Activated CD4-positive, alpha-beta T cell treated with anti-CD3 and anti-CD28 coated beads, Interleukin-2, amount 50 U/mL, for 24 hours (primary cell): Measurements from ENCODE around the gene KHK.
"Not testable (repeated sequence)": the region's sequence is repeated elsewhere in the genome, so short reads cannot be mapped to it uniquely, and the experiment has no call there.

ENCODE experiments used
- DNase-seq, 2 donors: peaks; one replicate each; pipeline ENCODE4 v3.0.0-alpha.2; 2020; ENCODE audit warnings: low read depth in 1 of 2, low spot score in 1 of 2

The KHK gene

GRCh38 chr2:27059141-27059820 lies 27.3 kb upstream of the KHK start:
- DNase-seq = no peak

DNA sequence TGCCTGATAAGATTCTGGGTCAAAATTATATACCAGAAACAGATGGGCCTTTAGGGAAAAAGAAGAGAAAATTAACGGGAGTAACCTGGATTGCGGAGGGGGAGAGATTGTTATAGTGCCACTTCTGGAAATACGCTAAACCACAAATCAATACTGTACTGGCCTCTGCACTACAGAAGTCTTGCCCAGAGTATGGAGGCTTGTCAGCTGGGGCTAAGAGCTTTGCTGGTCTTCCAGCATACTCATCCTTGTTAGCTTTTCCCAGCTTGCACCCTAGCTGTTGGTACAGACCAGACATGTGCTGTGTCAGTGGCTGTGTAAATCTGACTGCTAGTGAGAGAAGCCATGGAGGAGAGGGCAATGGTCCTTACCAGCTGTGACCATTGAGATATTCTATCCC lies 26.2 kb upstream of the KHK start:
- DNase-seq = no peak

- no peak for DNase-seq
These were observed 21.4 kb upstream of the KHK start for GRCh38 chr2:27065128-27065527.

GRCh38 chr2:27067385-27067784 lies 19.2 kb upstream of the KHK start:
- DNase-seq = no peak

DNA sequence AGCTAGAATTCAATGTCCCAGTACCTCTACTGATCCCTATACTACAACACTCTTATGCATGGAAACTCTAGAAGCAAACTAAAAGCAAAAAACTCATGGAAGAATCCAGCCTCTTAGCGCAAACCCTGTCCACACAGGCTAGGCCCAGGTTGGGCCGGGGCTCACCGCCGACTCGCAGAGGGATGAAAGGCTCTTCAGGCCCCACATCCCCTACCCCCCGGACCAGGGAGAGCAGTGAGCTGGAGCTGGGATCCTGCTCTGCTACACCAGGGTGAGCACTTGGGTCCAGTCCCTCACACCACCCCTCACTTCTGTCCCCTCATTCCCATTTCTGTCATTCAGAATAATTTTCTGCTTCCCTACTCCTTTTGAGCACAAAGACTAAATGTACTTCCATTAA lies 17.1 kb upstream of the KHK start:
- no peak for DNase-seq

DNA sequence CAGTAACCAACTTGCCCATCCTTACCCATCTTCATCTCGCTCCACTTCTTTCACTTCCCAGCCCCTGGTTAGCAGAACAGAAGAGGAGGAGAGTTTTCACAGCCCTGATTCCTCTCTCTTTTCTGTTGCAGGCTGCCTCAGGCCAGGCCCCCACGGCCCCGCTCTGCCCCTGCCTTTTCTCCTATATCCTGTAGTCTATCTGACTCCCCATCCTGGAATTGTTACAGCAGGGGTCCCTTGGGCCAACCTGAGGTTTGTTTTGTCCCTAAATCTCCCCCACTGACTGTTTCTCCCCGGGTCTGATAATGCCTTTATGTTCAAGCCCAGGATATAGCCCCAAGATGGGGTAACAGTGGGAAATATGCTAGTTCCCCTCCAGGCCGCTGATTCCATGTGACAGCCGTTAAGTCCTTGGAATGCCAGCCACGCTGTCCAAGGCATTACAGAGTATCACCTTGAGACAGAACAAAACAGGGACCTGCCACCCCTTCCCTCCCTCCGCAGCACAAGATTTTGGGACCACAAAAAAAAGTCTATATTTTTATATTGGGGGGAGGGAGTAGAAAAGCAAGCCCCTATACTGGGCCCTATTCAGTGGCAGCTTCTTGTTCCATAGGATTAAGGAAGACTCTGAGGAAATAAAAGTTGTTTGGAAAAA lies 16.5 kb upstream of the KHK start:
- no peak for DNase-seq

GRCh38 chr2:27070653-27071276 lies 15.8 kb upstream of the KHK start:
- DNase-seq = no peak

- DNase-seq = peak; percentile 80 to 81
These were observed 15.1 kb upstream of the KHK start, which contains the start of gene OST4 for GRCh38 chr2:27071277-27071989. TSS of gene OST4 (minus strand) at chr2:27071654.

DNA sequence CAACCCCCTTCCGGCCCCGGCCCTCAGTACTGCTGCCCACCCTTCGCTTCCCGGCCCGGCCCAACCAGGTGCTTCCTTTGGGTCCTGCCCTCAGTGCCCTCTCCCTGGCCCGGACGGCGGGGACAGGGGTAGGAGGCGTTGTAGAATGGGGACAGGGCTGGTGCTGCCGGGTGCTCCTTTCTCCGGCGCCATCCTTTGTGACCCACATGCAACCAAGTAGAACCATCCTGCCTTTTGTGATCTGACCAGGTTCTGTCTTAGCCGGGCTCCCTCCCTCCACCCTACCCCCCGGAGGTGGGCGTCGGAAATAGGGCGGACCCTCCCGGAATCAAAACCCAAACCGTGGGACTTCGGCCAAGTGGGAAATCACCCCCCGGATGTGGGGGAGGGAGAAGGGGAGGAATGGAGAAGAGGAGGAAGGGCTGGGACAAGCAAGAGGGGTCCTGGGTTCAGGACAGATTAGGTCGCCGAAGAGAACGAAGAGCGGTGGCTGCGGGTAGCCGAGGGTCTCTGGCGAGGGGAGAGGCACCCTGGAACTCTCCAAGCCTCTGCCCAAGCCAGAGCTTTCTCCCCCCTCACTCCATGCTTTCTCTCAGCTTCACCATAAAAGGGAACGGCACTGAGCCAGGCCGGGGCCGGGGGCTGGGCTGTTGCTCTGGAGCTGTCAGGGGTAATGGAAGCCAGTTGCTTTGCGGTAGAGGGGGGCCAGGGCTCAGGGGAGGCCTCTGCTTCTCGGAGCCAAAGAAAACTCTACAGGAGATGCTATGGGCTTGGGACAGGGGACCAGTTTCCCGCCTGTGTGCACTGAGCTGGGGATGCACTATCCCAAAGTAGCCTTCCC lies 14.4 kb upstream of the KHK start:
- no peak for DNase-seq

GRCh38 chr2:27072920-27073319 lies 13.7 kb upstream of the KHK start:
- DNase-seq = no peak

DNA sequence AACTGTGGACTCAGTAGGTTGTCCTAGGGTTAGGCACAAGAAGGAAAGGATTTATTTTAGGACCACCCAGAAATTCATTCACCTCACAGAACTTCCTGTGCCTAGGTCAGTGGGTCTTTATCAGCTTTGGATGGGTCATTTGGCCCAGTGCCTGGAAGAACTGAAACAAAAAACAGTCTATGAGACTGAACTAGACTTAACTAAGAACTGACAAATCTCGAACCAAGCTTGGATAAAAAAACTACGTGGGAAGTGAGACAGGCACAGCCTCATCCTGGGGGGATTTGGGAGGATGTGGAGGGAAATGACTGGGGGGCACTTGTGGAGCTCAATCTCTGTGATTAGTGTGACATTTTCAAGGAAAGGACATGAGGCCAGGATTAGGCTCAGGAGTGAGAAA lies 12.8 kb upstream of the KHK start:
- DNase-seq = no peak

DNA sequence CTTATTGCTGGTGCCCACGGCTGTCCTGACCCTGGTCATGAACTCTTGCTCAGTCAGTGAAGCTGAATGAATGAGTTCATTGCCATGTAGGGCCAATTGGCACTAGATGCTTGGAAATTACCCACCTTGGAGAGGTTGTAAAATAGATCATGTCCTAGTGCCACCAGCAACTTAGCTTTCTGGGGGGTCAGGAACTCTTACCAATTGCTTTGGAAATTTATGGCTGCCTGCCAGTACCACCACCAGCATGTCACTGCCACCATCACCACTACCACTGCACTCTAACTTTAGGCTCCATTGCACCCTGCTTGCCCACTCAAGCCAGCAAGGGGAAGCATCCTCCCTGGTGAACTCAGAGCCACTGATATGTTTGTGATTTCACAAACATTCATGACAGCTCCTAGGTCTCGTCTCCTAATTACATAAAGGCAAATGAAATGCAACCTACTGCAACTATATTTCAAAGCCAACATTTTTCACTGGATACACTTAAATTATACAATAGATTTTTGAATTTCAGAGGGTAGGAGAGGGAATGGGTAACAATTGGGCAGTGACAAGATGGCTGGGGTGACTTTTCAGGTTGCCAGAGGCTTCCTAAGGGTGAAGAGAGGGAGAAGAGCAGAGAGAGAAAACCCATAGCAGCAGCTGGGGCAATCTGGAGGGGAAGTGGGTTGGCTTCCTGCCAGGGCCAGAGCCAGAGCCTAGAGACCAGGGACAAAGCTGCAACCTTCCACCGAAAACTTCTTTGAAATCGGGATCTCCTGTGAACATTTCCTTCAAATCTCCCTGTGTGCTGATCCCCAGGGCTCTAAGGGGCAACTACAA lies 11.6 kb upstream of the KHK start:
- DNase-seq = peak in 1 of 2 donors; percentile 22

- not testable (repeated sequence) for DNase-seq
These were observed 11.1 kb upstream of the KHK start for GRCh38 chr2:27075566-27075871.

DNA sequence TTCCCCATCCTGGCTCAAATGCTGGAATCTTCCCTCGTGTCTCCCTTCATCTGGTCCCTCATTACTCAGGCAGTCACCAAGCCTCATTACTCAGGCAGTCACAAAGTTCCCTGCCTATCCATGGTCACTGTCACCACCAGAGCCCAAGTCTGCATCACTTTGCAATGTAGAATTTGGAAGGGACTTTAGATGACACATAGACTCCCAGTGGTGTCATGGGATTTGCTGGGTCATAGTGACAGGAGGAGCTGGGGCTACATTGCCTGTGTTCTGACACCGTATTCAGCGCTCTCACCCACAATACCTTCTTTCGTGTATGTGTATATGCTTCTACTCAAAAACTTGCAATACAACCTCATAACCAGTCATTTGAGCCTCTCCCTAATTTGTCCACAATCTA lies 10.2 kb upstream of the KHK start:
- no peak for DNase-seq

DNA sequence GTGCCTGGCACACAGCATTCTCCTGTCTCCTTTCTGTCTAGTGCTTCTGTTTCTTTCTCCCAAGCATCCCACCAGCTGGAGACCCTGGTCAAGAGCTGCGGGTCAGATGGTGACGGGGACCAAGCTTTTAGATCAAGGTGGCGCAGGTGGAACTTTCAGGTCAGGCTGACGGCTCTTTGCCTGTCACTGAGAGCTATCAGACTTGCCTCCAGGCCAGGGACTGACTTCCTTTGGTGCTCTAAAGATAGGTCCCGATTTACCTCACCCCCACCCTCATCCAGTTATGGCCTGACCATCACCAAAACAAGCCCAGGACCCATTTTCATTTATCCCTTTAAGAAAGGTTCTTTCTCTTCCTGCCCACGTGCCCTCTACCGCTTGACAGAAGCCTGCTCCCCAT lies 9.3 kb upstream of the KHK start:
- no peak for DNase-seq

DNA sequence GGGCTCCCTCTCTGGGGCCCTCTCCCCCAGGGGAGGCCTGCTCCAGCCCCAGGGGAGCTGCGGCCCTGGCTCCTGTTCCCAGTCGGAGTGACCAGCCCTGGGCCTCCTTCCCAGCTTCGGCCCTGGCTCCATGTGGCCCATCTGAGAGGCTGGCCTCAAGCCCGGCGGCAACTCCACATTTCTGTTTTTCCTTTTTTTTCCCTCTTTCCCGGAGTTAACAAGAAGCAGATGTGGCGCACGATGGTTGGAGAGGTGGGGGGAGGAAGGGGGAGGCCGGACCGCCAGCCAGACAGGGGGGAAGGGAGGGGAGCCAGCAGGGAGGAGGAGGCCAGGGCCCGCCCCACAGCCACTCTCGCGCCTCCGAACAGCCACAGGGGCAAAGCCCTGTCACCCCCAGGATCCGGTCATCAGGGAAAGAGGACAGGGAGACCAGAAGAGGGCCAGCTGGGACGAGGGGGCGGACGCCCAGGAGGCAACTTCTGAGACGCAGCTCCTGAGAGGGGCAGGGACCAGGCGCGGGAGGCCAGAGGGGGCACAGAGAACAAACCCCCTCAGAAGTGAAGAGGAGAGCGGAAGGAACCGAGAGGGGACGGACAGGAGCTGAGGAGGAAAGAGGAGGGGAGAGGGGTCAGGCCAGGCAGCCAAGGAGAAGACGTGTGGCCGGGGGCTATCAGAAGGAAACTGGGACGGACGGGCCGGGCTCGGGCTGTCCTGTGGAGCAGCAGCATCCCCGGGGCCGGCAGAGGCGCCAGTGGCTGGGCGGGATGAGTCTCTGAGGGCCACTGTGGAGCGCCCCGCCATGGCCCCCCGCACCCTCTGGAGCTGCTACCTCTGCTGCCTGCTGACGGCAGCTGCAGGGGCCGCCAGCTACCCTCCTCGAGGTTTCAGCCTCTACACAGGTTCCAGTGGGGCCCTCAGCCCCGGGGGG lies 8.0 kb upstream of the KHK start, which contains the start of gene EMILIN1:
TSS of gene EMILIN1 (plus strand) at position 349 of the 928 bp plus-strand sequence. CDS start at position 800, 451 bp downstream.
- no peak for DNase-seq

DNA sequence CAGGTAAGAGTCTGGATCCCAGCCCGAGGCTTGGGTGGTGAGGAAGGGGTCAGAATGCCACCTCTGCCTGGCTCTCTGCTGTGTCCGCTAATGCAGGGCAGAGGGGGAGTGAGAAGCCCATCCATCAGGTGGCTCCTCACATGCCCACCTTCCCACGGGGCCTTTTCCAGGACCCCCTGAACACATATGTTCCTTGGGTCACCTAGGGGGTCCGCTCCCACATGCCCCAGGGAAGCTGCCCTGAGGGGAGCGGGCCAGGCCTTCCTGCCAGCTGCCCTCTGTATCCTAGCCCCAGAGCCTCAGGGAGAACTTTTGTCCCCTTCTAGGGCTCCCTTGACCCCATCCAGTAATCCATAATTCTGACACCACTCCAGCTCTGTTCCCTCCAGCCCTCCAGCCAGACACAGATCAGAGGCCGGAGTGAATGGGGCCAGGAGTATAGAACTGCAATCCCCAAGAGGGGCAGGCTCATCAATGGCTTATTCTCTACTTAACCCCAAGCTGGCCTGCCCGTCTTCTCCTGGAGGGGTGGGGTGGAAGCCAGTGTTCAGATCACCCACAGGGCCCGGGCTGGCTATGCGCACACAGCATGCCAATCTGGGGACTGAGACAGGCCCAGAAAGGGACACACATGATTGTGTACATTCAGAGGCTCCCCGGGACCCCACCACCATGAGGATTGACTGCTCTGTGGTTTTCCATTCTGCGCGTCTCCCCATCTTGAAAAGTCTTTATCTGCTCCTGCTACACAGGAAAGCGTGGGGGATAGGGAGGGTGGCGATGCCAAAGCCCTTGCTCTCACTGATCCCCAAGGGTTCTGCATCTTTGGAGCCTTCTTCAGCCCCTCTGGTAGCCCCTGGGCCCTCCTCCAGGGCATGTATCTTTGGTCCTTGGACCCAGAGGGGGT lies 7.1 kb upstream of the KHK start:
- no peak for DNase-seq

- no peak for DNase-seq
These were observed 6.5 kb upstream of the KHK start for GRCh38 chr2:27080140-27080469.
